Measurements from ENCODE around the gene MTIF2. TPM values are rescaled to one million over a fixed set of nuclear protein-coding genes. Genes with fewer than 3 reads are reported as not detected.
"Not testable (repeated sequence)": the region's sequence is repeated elsewhere in the genome, so short reads cannot be mapped to it uniquely, and the experiment has no call there.

The MTIF2 gene
- total and polyA plus RNA-seq, 2 donors = 29.2 to 33.0 TPM

- H3K36me3 ChIP-seq (ENCODE audit: control insufficient read depth in 2 of 2, insufficient read depth in 2 of 2, low read length in 1 of 2) = peaks cover 0 to 3% of the 10 kb centered on the region in 2 donors
- WGBS = 90% methylated on average over 19 of the region's 19 CpGs
- peaks cover 9 to 10% of the 10 kb centered on the region in 2 donors for H3K4me1 ChIP-seq (ENCODE audit: control insufficient read depth in 2 of 2, insufficient read depth in 2 of 2, low read length in 2 of 2)
- H3K27me3 ChIP-seq (ENCODE audit: control insufficient read depth in 2 of 2, insufficient read depth in 1 of 2, low read length in 1 of 2) = no peaks in the 10 kb centered on the region
- DNase-seq (ENCODE audit: low read depth in 6 of 9, low spot score in 9 of 9) = no peak
- no peaks in the 10 kb centered on the region for H3K9me3 ChIP-seq (ENCODE audit: control insufficient read depth in 2 of 2, insufficient read depth in 1 of 2, low read length in 1 of 2)
- H3K27ac ChIP-seq (ENCODE audit: low read depth in 1 of 2, low read length in 1 of 2) = no peak overlapping the region
- no peak overlapping the region for H3K4me3 ChIP-seq (ENCODE audit: low read length in 2 of 2)
Measured at GRCh38 chr2:55225481-55226020, 43.5 kb downstream of the MTIF2 start.

DNA sequence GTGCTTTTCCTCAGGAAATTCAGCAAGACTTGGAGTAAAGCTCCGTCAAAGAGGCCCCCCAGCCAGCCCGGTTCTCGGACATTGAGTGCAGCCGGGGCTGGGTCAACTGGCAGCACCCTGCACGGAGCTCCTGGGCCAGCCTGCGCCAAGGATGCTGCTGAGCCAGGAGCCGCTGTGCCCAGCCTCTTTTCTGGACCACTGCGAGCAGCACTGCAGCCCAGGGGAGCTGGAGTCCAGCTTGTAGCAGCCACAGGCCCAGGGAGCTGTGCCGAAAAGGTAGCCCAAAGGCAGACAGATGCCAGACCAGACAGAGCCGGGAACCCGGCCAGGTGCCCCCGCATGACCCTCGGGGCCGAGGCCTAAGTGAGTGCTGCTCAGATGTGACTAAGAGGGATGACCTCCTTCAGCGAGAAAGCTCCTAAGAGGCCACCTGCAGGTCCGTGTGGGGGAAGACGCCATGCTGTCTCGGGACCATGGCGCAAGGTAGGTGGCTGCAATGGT lies 44.2 kb downstream of the MTIF2 start:
- DNase-seq (ENCODE audit: low read depth in 6 of 9, low spot score in 9 of 9) = no peak
- no peak overlapping the region for H3K4me3 ChIP-seq (ENCODE audit: low read length in 2 of 2)
- peaks cover 0 to 3% of the 10 kb centered on the region in 2 donors for H3K36me3 ChIP-seq (ENCODE audit: control insufficient read depth in 2 of 2, insufficient read depth in 2 of 2, low read length in 1 of 2)
- 97% methylated on average over 19 of the region's 19 CpGs for WGBS
- peak overlapping the region in 1 of 2 donors; percentile 8 for H3K27ac ChIP-seq (ENCODE audit: low read depth in 1 of 2, low read length in 1 of 2)
- peaks cover 9 to 10% of the 10 kb centered on the region in 2 donors for H3K4me1 ChIP-seq (ENCODE audit: control insufficient read depth in 2 of 2, insufficient read depth in 2 of 2, low read length in 2 of 2)
- H3K9me3 ChIP-seq (ENCODE audit: control insufficient read depth in 2 of 2, insufficient read depth in 1 of 2, low read length in 1 of 2) = no peaks in the 10 kb centered on the region
- no peaks in the 10 kb centered on the region for H3K27me3 ChIP-seq (ENCODE audit: control insufficient read depth in 2 of 2, insufficient read depth in 1 of 2, low read length in 1 of 2)

- peaks cover 9 to 10% of the 10 kb centered on the region in 2 donors for H3K4me1 ChIP-seq (ENCODE audit: control insufficient read depth in 2 of 2, insufficient read depth in 2 of 2, low read length in 2 of 2)
- DNase-seq (ENCODE audit: low read depth in 6 of 9, low spot score in 9 of 9) = peak in 1 of 9 donors; percentile 9
- H3K27me3 ChIP-seq (ENCODE audit: control insufficient read depth in 2 of 2, insufficient read depth in 1 of 2, low read length in 1 of 2) = no peaks in the 10 kb centered on the region
- peaks cover 0 to 3% of the 10 kb centered on the region in 2 donors for H3K36me3 ChIP-seq (ENCODE audit: control insufficient read depth in 2 of 2, insufficient read depth in 2 of 2, low read length in 1 of 2)
- no peaks in the 10 kb centered on the region for H3K9me3 ChIP-seq (ENCODE audit: control insufficient read depth in 2 of 2, insufficient read depth in 1 of 2, low read length in 1 of 2)
- H3K27ac ChIP-seq (ENCODE audit: low read depth in 1 of 2, low read length in 1 of 2) = no peak overlapping the region
- 98% methylated on average over 25 of the region's 25 CpGs for WGBS
- H3K4me3 ChIP-seq (ENCODE audit: low read length in 2 of 2) = no peak overlapping the region
Measured at GRCh38 chr2:55223958-55224760, 44.9 kb downstream of the MTIF2 start.

- Histone ChIP-seq H3K4me1 (ENCODE audit: control insufficient read depth in 2 of 2, insufficient read depth in 2 of 2, low read length in 2 of 2) (no peaks in the 10 kb centered on the region), H3K27ac (ENCODE audit: low read depth in 1 of 2, low read length in 1 of 2) (no peak overlapping the region), H3K27me3 (ENCODE audit: control insufficient read depth in 2 of 2, insufficient read depth in 1 of 2, low read length in 1 of 2) (no peaks in the 10 kb centered on the region), H3K36me3 (ENCODE audit: control insufficient read depth in 2 of 2, insufficient read depth in 2 of 2, low read length in 1 of 2) (no peaks in the 10 kb centered on the region), H3K4me3 (ENCODE audit: low read length in 2 of 2) (no peak overlapping the region), H3K9me3 (ENCODE audit: control insufficient read depth in 2 of 2, insufficient read depth in 1 of 2, low read length in 1 of 2) (no peaks in the 10 kb centered on the region)
- DNase-seq (ENCODE audit: low read depth in 6 of 9, low spot score in 9 of 9) = no peak
Measured at GRCh38 chr2:55213822-55214221, 55.2 kb downstream of the MTIF2 start.

GRCh38 chr2:55204950-55205349 lies 64.1 kb downstream of the MTIF2 start:
- Histone ChIP-seq H3K4me3 (ENCODE audit: low read length in 2 of 2) (no peak overlapping the region), H3K27ac (ENCODE audit: low read depth in 1 of 2, low read length in 1 of 2) (no peak overlapping the region), H3K9me3 (ENCODE audit: control insufficient read depth in 2 of 2, insufficient read depth in 1 of 2, low read length in 1 of 2) (peaks cover under 1 to 7% of the 10 kb centered on the region in 2 donors), H3K27me3 (ENCODE audit: control insufficient read depth in 2 of 2, insufficient read depth in 1 of 2, low read length in 1 of 2) (no peaks in the 10 kb centered on the region), H3K4me1 (ENCODE audit: control insufficient read depth in 2 of 2, insufficient read depth in 2 of 2, low read length in 2 of 2) (no peaks in the 10 kb centered on the region), H3K36me3 (ENCODE audit: control insufficient read depth in 2 of 2, insufficient read depth in 2 of 2, low read length in 1 of 2) (no peaks in the 10 kb centered on the region)
- WGBS = 98% methylated on average over 2 of the region's 2 CpGs
- DNase-seq (ENCODE audit: low read depth in 6 of 9, low spot score in 9 of 9) = no peak

DNA sequence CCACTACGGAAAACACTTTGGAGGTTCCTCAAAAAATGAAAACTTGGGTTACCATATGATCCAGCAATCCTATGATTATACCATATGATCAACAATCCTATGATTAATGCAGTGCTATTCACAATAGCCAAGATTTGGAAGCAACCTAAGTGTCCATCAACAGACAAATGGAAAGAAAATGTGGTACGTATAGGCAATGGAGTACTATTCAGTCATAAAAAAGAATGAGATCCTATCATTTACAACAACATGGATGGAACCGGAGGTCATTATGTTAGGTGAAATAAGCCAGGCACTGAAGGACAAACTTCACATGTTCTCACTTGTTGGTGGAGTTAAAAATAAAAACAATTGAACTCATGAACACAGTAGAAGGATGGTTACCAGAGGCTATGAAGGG lies 64.5 kb downstream of the MTIF2 start:
- DNase-seq (ENCODE audit: low read depth in 6 of 9, low spot score in 9 of 9) = no peak
- Histone ChIP-seq H3K9me3 (ENCODE audit: control insufficient read depth in 2 of 2, insufficient read depth in 1 of 2, low read length in 1 of 2) (peaks cover 1 to 7% of the 10 kb centered on the region in 2 donors), H3K4me3 (ENCODE audit: low read length in 2 of 2) (no peak overlapping the region), H3K27ac (ENCODE audit: low read depth in 1 of 2, low read length in 1 of 2) (no peak overlapping the region), H3K36me3 (ENCODE audit: control insufficient read depth in 2 of 2, insufficient read depth in 2 of 2, low read length in 1 of 2) (no peaks in the 10 kb centered on the region), H3K4me1 (ENCODE audit: control insufficient read depth in 2 of 2, insufficient read depth in 2 of 2, low read length in 2 of 2) (no peaks in the 10 kb centered on the region), H3K27me3 (ENCODE audit: control insufficient read depth in 2 of 2, insufficient read depth in 1 of 2, low read length in 1 of 2) (no peaks in the 10 kb centered on the region)
- 98% methylated on average over 3 of the region's 3 CpGs for WGBS

GRCh38 chr2:55200416-55200815 lies 68.6 kb downstream of the MTIF2 start:
- H3K4me1 ChIP-seq (ENCODE audit: control insufficient read depth in 2 of 2, insufficient read depth in 2 of 2, low read length in 2 of 2) = no peaks in the 10 kb centered on the region
- peaks cover 1 to 7% of the 10 kb centered on the region in 2 donors for H3K9me3 ChIP-seq (ENCODE audit: control insufficient read depth in 2 of 2, insufficient read depth in 1 of 2, low read length in 1 of 2)
- H3K4me3 ChIP-seq (ENCODE audit: low read length in 2 of 2) = no peak overlapping the region
- no peak for DNase-seq (ENCODE audit: low read depth in 6 of 9, low spot score in 9 of 9)
- H3K27ac ChIP-seq (ENCODE audit: low read depth in 1 of 2, low read length in 1 of 2) = no peak overlapping the region
- H3K27me3 ChIP-seq (ENCODE audit: control insufficient read depth in 2 of 2, insufficient read depth in 1 of 2, low read length in 1 of 2) = no peaks in the 10 kb centered on the region
- 97% methylated on average over 1 of the region's 1 CpG for WGBS
- peaks cover 2 to 7% of the 10 kb centered on the region in 2 donors for H3K36me3 ChIP-seq (ENCODE audit: control insufficient read depth in 2 of 2, insufficient read depth in 2 of 2, low read length in 1 of 2)

DNA sequence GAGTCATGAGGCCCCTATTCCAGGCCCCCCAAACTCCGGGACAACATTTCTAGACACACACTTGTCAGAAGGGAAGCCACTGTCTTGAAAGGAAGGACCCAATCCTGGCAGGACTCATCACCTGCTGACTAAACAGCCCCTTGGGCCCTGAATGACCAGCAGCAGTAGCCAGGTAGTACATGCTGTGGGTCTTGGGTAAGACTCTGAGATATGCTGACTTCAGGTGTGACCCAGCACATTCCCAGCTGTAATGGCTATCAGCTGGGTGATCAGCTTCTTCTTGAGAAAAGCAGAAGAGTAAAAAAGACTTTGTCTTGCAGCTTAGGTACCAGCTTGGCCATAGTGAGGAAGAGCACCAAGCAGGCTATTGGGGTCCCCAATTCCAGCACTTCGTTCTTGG lies 72.5 kb downstream of the MTIF2 start:
- WGBS = 97% methylated on average over 2 of the region's 2 CpGs
- Histone ChIP-seq H3K9me3 (ENCODE audit: control insufficient read depth in 2 of 2, insufficient read depth in 1 of 2, low read length in 1 of 2) (peaks cover 0 to 1% of the 10 kb centered on the region in 2 donors), H3K36me3 (ENCODE audit: control insufficient read depth in 2 of 2, insufficient read depth in 2 of 2, low read length in 1 of 2) (peaks cover 6 to 7% of the 10 kb centered on the region in 2 donors), H3K4me3 (ENCODE audit: low read length in 2 of 2) (no peak overlapping the region), H3K4me1 (ENCODE audit: control insufficient read depth in 2 of 2, insufficient read depth in 2 of 2, low read length in 2 of 2) (no peaks in the 10 kb centered on the region), H3K27ac (ENCODE audit: low read depth in 1 of 2, low read length in 1 of 2) (no peak overlapping the region), H3K27me3 (ENCODE audit: control insufficient read depth in 2 of 2, insufficient read depth in 1 of 2, low read length in 1 of 2) (no peaks in the 10 kb centered on the region)
- no peak for DNase-seq (ENCODE audit: low read depth in 6 of 9, low spot score in 9 of 9)

DNA sequence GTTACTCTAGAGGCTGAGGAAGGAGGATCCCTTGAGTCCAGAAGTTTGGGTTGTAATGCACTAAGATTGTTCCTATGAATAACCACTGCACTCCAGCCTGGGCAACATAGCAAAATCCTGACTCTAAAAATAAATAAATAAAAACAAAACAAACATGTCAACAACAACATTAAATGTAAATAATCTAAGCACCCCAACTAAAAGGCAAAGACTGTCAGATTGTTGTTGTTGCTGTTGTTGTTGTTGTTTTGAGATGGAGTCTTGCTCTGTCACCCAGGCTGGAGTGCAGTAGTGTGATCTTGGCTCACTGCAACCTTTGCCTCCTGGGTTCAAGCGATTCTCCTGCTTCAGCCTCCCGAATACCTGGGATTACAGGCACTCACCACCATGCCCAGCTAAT lies 77.1 kb downstream of the MTIF2 start:
- H3K27ac ChIP-seq (ENCODE audit: low read depth in 1 of 2, low read length in 1 of 2); H3K36me3 ChIP-seq (ENCODE audit: control insufficient read depth in 2 of 2, insufficient read depth in 2 of 2, low read length in 1 of 2); H3K4me1 ChIP-seq (ENCODE audit: control insufficient read depth in 2 of 2, insufficient read depth in 2 of 2, low read length in 2 of 2); DNase-seq (ENCODE audit: low read depth in 6 of 9, low spot score in 9 of 9); H3K9me3 ChIP-seq (ENCODE audit: control insufficient read depth in 2 of 2, insufficient read depth in 1 of 2, low read length in 1 of 2); H3K27me3 ChIP-seq (ENCODE audit: control insufficient read depth in 2 of 2, insufficient read depth in 1 of 2, low read length in 1 of 2); H3K4me3 ChIP-seq (ENCODE audit: low read length in 2 of 2): not testable (repeated sequence)
- 97% methylated on average over 2 of the region's 2 CpGs for WGBS

All from thymus (tissue), 11 donors.